ENCODE measurements around the gene SCT.
"Not testable (repeated sequence)": the region's sequence is repeated elsewhere in the genome, so short reads cannot be mapped to it uniquely, and the experiment has no call there.

DNA sequence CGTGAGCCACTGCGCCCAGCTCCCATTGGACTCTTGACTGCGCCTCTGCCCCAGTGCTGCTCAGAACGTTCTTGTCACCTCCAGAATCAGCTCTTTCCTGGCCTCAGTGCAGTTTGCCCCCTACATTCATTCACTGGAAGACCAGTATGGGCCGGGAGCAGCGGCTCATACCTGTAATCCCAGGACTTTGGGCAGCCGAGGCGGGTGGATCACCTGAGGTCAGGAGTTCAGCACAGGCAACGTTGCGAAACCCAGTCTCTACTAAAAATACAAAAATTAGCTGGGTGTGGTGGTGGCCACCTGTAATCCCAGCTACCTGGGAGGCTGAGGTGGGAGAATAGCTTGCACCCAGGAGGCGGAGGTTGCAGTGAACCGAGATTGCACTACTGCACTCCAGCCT lies 27.5 kb upstream of the SCT start:
- TF ChIP-seq, protein P1, sequence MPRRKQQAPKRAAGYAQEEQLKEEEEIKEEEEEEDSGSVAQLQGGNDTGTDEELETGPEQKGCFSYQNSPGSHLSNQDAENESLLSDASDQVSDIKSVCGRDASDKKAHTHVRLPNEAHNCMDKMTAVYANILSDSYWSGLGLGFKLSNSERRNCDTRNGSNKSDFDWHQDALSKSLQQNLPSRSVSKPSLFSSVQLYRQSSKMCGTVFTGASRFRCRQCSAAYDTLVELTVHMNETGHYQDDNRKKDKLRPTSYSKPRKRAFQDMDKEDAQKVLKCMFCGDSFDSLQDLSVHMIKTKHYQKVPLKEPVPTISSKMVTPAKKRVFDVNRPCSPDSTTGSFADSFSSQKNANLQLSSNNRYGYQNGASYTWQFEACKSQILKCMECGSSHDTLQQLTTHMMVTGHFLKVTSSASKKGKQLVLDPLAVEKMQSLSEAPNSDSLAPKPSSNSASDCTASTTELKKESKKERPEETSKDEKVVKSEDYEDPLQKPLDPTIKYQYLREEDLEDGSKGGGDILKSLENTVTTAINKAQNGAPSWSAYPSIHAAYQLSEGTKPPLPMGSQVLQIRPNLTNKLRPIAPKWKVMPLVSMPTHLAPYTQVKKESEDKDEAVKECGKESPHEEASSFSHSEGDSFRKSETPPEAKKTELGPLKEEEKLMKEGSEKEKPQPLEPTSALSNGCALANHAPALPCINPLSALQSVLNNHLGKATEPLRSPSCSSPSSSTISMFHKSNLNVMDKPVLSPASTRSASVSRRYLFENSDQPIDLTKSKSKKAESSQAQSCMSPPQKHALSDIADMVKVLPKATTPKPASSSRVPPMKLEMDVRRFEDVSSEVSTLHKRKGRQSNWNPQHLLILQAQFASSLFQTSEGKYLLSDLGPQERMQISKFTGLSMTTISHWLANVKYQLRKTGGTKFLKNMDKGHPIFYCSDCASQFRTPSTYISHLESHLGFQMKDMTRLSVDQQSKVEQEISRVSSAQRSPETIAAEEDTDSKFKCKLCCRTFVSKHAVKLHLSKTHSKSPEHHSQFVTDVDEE (CRISPR knock-in tag; IDR thresholded peaks at IDR 0.05), result not testable (repeated sequence)
- TF ChIP-seq, protein P2, sequence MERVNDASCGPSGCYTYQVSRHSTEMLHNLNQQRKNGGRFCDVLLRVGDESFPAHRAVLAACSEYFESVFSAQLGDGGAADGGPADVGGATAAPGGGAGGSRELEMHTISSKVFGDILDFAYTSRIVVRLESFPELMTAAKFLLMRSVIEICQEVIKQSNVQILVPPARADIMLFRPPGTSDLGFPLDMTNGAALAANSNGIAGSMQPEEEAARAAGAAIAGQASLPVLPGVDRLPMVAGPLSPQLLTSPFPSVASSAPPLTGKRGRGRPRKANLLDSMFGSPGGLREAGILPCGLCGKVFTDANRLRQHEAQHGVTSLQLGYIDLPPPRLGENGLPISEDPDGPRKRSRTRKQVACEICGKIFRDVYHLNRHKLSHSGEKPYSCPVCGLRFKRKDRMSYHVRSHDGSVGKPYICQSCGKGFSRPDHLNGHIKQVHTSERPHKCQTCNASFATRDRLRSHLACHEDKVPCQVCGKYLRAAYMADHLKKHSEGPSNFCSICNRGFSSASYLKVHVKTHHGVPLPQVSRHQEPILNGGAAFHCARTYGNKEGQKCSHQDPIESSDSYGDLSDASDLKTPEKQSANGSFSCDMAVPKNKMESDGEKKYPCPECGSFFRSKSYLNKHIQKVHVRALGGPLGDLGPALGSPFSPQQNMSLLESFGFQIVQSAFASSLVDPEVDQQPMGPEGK (CRISPR knock-in tag; IDR thresholded peaks at IDR 0.05; ENCODE audit: borderline replicate concordance), result not testable (repeated sequence)
- TF ChIP-seq, protein P3, sequence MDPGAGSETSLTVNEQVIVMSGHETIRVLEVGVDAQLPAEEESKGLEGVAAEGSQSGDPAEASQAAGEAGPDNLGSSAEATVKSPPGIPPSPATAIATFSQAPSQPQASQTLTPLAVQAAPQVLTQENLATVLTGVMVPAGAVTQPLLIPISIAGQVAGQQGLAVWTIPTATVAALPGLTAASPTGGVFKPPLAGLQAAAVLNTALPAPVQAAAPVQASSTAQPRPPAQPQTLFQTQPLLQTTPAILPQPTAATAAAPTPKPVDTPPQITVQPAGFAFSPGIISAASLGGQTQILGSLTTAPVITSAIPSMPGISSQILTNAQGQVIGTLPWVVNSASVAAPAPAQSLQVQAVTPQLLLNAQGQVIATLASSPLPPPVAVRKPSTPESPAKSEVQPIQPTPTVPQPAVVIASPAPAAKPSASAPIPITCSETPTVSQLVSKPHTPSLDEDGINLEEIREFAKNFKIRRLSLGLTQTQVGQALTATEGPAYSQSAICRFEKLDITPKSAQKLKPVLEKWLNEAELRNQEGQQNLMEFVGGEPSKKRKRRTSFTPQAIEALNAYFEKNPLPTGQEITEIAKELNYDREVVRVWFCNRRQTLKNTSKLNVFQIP (CRISPR knock-in tag; IDR thresholded peaks at IDR 0.05; ENCODE audit: borderline replicate concordance, low read depth), result not testable (repeated sequence)

All from SK-N-SH treated with all-trans-retinoic acid at 6 μM for 48 hours (cell line).